HG02884 (cell line): ENCODE measurements around the gene OR4Q3.
"Not testable (repeated sequence)": the region's sequence is repeated elsewhere in the genome, so short reads cannot be mapped to it uniquely, and the experiment has no call there.

Experiments
- ATAC-seq: cut with Tn5 transposase; IDR thresholded peaks from one replicate; pipeline ENCODE4 v1.9.1; 2021; ENCODE audit warnings: mild to moderate bottlenecking, moderate library complexity; ENCODE audit not compliant: unreplicated experiment

Gene OR4Q3

GRCh38 chr14:19743256-19743655 lies at the start of gene OR4Q3:
Gene OR4Q3, plus strand, starts transcription at chr14:19743571.
- no peak for ATAC-seq

GRCh38 chr14:19729359-19729758 lies 14.0 kb upstream of the OR4Q3 start:
- ATAC-seq, result no peak

GRCh38 chr14:19729763-19730162 lies 13.6 kb upstream of the OR4Q3 start:
- no peak for ATAC-seq

GRCh38 chr14:19733893-19734292 lies 9.5 kb upstream of the OR4Q3 start:
- not testable (repeated sequence) for ATAC-seq

- ATAC-seq, result not testable (repeated sequence)
Measured at GRCh38 chr14:19752316-19752715, 8.9 kb downstream of the OR4Q3 start.

- ATAC-seq, result no peak
Measured at GRCh38 chr14:19754172-19754571, 10.8 kb downstream of the OR4Q3 start.

- ATAC-seq, result not testable (repeated sequence)
Measured at GRCh38 chr14:19771491-19771890, 28.1 kb downstream of the OR4Q3 start.

GRCh38 chr14:19771895-19772430 lies 28.6 kb downstream of the OR4Q3 start:
- ATAC-seq, result peak; percentile 12

- peak; percentile 71 for ATAC-seq
Measured at GRCh38 chr14:19772454-19772853, 29.1 kb downstream of the OR4Q3 start.

GRCh38 chr14:19773204-19773603 lies 29.8 kb downstream of the OR4Q3 start, which contains the start of gene OR4M1:
Gene OR4M1, plus strand, starts transcription at chr14:19773504. Its CDS starts 6,819 bp downstream, at chr14:19780323.
- not testable (repeated sequence) for ATAC-seq

GRCh38 chr14:19775587-19775986 lies 32.2 kb downstream of the OR4Q3 start:
- no peak for ATAC-seq

- ATAC-seq, result not testable (repeated sequence)
Measured at GRCh38 chr14:19785848-19786247, 42.5 kb downstream of the OR4Q3 start.

GRCh38 chr14:19787318-19787717 lies 43.9 kb downstream of the OR4Q3 start:
- ATAC-seq, result not testable (repeated sequence)

- not testable (repeated sequence) for ATAC-seq
Measured at GRCh38 chr14:19788150-19788549, 44.8 kb downstream of the OR4Q3 start.

- not testable (repeated sequence) for ATAC-seq
Measured at GRCh38 chr14:19796520-19797108, 53.2 kb downstream of the OR4Q3 start.
